IMR-90 (cell line): ENCODE data around the gene REXO1. TPM values are rescaled to one million over a fixed set of nuclear protein-coding genes. Genes with fewer than 3 reads are reported as not detected.

ENCODE experiments used
- ATAC-seq: fragments of 200-7000 bp; cut with Tn5 transposase; 2 replicates; pipeline ENCODE4 v1.9.1; 2020; ENCODE audit warnings: low read depth, mild to moderate bottlenecking, moderate library complexity
- BruUV-seq: library from RNA; stranded (reverse); fragments of 400-500 nt; replicated peaks from 2 replicates; lab custom pipeline; 2021; lab: Mats Ljungman, UMichigan
- CTCF ChIA-PET: fragments of 300-600 bp; formaldehyde crosslinking; extraction: SDS; loops from one replicate; lab custom pipeline; 2021; ENCODE audit warnings: antibody characterized with exemption; lab: Yijun Ruan, JAX
- POLR2A ChIA-PET: fragments of 300-600 bp; sonication (Branson Sonifier 250); formaldehyde crosslinking; loops from one replicate; lab custom pipeline; 2022; ENCODE audit warnings: antibody characterized with exemption; ENCODE audit not compliant: unreplicated experiment; lab: Charles Lee
- DNase-seq: peaks from one replicate; pipeline ENCODE4 v3.0.0; 2013
- H2AFZ ChIP-seq: replicated peaks from 2 replicates; pipeline ENCODE3; 2013; ENCODE audit warnings: low read length, mild to moderate bottlenecking; ENCODE audit not compliant: poor library complexity
- H2AK5ac ChIP-seq: 2 replicates; pipeline ENCODE4 v1.6.1; 2013; ENCODE audit warnings: low read depth, low read length, inconsistent platforms
- H2AK9ac ChIP-seq: replicated peaks from 2 replicates; pipeline ENCODE3; 2013; ENCODE audit warnings: mild to moderate bottlenecking, low read depth, low read length, moderate library complexity; ENCODE audit not compliant: poor library complexity
- H2BK120ac ChIP-seq: 2 replicates; pipeline ENCODE4 v1.6.1; 2013; ENCODE audit warnings: low read depth, low read length, inconsistent platforms
- H2BK15ac ChIP-seq: 3 replicates; pipeline ENCODE4 v1.6.1; 2013; ENCODE audit warnings: low read depth, low read length, inconsistent platforms
- H2BK20ac ChIP-seq: 2 replicates; pipeline ENCODE4 v1.6.1; 2013; ENCODE audit warnings: low read depth, mild to moderate bottlenecking, inconsistent platforms, low read length, moderate library complexity
- H2BK5ac ChIP-seq: 2 replicates; pipeline ENCODE4 v1.6.1; 2013; ENCODE audit warnings: mild to moderate bottlenecking, low read depth, low read length, inconsistent platforms; ENCODE audit not compliant: poor library complexity, severe bottlenecking
- H3K14ac ChIP-seq: replicated peaks from 2 replicates; pipeline ENCODE4 v1.6.1; 2013; ENCODE audit warnings: low read depth, low read length, inconsistent platforms
- H3K18ac ChIP-seq: 2 replicates; pipeline ENCODE4 v1.6.1; 2013; ENCODE audit warnings: low read depth, low read length, control low read depth
- H3K23ac ChIP-seq: 2 replicates; pipeline ENCODE4 v1.6.1; 2013; ENCODE audit warnings: low read depth, low read length, inconsistent platforms
- H3K27ac ChIP-seq: 2 replicates; pipeline ENCODE4 v1.5.1; 2013; ENCODE audit warnings: mild to moderate bottlenecking, control low read depth, low read length; ENCODE audit not compliant: insufficient read depth
- H3K27me3 ChIP-seq: 2 replicates; pipeline ENCODE4 v1.6.1; 2013; ENCODE audit warnings: low read length; ENCODE audit not compliant: control insufficient read depth, insufficient read depth
- H3K36me3 ChIP-seq: 2 replicates; pipeline ENCODE4 v1.6.1; 2013; ENCODE audit warnings: low read length, mixed read lengths; ENCODE audit not compliant: control insufficient read depth, insufficient read depth
- H3K4ac ChIP-seq: 2 replicates; pipeline ENCODE4 v1.6.1; 2013; ENCODE audit warnings: low read depth, low read length, inconsistent platforms
- H3K4me1 ChIP-seq: 2 replicates; pipeline ENCODE4 v1.6.1; 2013; ENCODE audit warnings: low read length, mixed read lengths; ENCODE audit not compliant: control insufficient read depth, insufficient read depth
- H3K4me2 ChIP-seq: 2 replicates; pipeline ENCODE4 v1.6.1; 2013; ENCODE audit warnings: low read depth, mild to moderate bottlenecking, control low read depth, low read length, moderate library complexity
- H3K4me3 ChIP-seq: 2 replicates; pipeline ENCODE4 v1.5.1; 2013; ENCODE audit warnings: low read depth, mild to moderate bottlenecking, control low read depth, low read length, moderate library complexity; ENCODE audit not compliant: insufficient read depth
- H3K56ac ChIP-seq: 2 replicates; pipeline ENCODE4 v1.6.1; 2013; ENCODE audit warnings: low read length, inconsistent platforms; ENCODE audit not compliant: insufficient read depth; ENCODE audit errors: extremely low read depth
- H3K79me1 ChIP-seq, 2 experiments: 2 replicates each; pipeline ENCODE4 v1.6.1; 2013; ENCODE audit warnings: low read length in 2 of 2, inconsistent platforms in 1 of 2, low read depth in 1 of 2
- H3K9ac ChIP-seq: 2 replicates; pipeline ENCODE4 v1.6.1; 2013; ENCODE audit warnings: low read depth, low read length, control low read depth
- H3K9me1 ChIP-seq: 2 replicates; pipeline ENCODE4 v1.6.1; 2013; ENCODE audit warnings: low read length, inconsistent platforms; ENCODE audit not compliant: insufficient read depth
- H3K9me3 ChIP-seq: 2 replicates; pipeline ENCODE4 v1.6.1; 2013; ENCODE audit warnings: low read length; ENCODE audit not compliant: control insufficient read depth, insufficient read depth
- H4K20me1 ChIP-seq: 2 replicates; pipeline ENCODE4 v1.6.1; 2013; ENCODE audit warnings: low read length, inconsistent platforms; ENCODE audit not compliant: insufficient read depth
- H4K5ac ChIP-seq: 2 replicates; pipeline ENCODE4 v1.6.1; 2013; ENCODE audit warnings: mild to moderate bottlenecking, low read depth, low read length, control low read depth
- H4K8ac ChIP-seq, 2 experiments: 2 replicates each; pipeline ENCODE4 v1.6.1; 2013; ENCODE audit warnings: low read depth in 2 of 2, low read length in 2 of 2, control low read depth in 1 of 2, inconsistent platforms in 1 of 2
- H4K91ac ChIP-seq: 2 replicates; pipeline ENCODE4 v1.6.1; 2013; ENCODE audit warnings: low read depth, low read length, inconsistent platforms; ENCODE audit not compliant: insufficient read depth
- BHLHE40 ChIP-seq: fragments of 150-350 bp; IDR thresholded peaks from 2 replicates; pipeline ENCODE4 v1.6.1; 2016; ENCODE audit warnings: mild to moderate bottlenecking, low read depth, low read length
- CEBPB ChIP-seq: IDR thresholded peaks from 2 replicates; pipeline ENCODE4 v1.6.1; 2012; ENCODE audit warnings: low read depth, low read length, improper control_type of control experiment
- CHD1 ChIP-seq: IDR thresholded peaks from 2 replicates; pipeline ENCODE4 v1.6.1; 2012; ENCODE audit warnings: low read depth, low read length, improper control_type of control experiment
- FOS ChIP-seq: fragments of 150-350 bp; IDR thresholded peaks from 2 replicates; pipeline ENCODE4 v1.6.1; 2016; ENCODE audit warnings: low read depth, low read length
- MAFK ChIP-seq: IDR thresholded peaks from 2 replicates; pipeline ENCODE4 v1.6.1; 2012; ENCODE audit warnings: low read depth, low read length, improper control_type of control experiment
- MAZ ChIP-seq: IDR thresholded peaks from 2 replicates; pipeline ENCODE4 v1.6.1; 2012; ENCODE audit warnings: low read depth, mild to moderate bottlenecking, low read length, improper control_type of control experiment, moderate library complexity, borderline replicate concordance
- MXI1 ChIP-seq: IDR thresholded peaks from 2 replicates; pipeline ENCODE4 v1.6.1; 2012; ENCODE audit warnings: low read depth, mild to moderate bottlenecking, low read length, moderate library complexity, borderline replicate concordance
- NFE2L2 ChIP-seq: fragments of 150-350 bp; IDR thresholded peaks from 2 replicates; pipeline ENCODE4 v1.6.1; 2016; ENCODE audit warnings: low read depth, mild to moderate bottlenecking, low read length
- POLR2A ChIP-seq: IDR thresholded peaks from 2 replicates; pipeline ENCODE4 v1.6.1; 2012; ENCODE audit warnings: mild to moderate bottlenecking, low read depth, low read length
- RAD21 ChIP-seq: IDR thresholded peaks from 2 replicates; pipeline ENCODE4 v1.6.1; 2012; ENCODE audit warnings: low read length, improper control_type of control experiment
- RCOR1 ChIP-seq: IDR thresholded peaks from 2 replicates; pipeline ENCODE4 v1.6.1; 2012; ENCODE audit warnings: mild to moderate bottlenecking, low read length, improper control_type of control experiment; ENCODE audit not compliant: insufficient replicate concordance
- RFX5 ChIP-seq: IDR thresholded peaks from 2 replicates; pipeline ENCODE4 v1.8.0; 2012; ENCODE audit warnings: low read depth, mild to moderate bottlenecking, low read length, moderate library complexity
- SMC3 ChIP-seq: fragments of 150-350 bp; IDR thresholded peaks from 2 replicates; pipeline ENCODE4 v1.6.1; 2016; ENCODE audit warnings: low read depth, mild to moderate bottlenecking, antibody characterized with exemption, low read length, moderate library complexity
- WGBS, 2 experiments: methylation state at CpG; one replicate each; pipeline versions ENCODE4 v1.1.5 to v1.1.7; 2013; ENCODE audit warnings: missing lambda C conversion rate in 2 of 2; ENCODE audit not compliant: insufficient read length in 1 of 2; ENCODE audit errors: extremely low coverage in 2 of 2; 5-methylcytosine and 5-hydroxymethylcytosine counted together
- dilution Hi-C: fragments of 300-500 bp; cut with HindIII; formaldehyde crosslinking; loops from one replicate; pipeline ENCODE4 v1.14.3; 2018; ENCODE audit warnings: low sequenced_read_pairs; ENCODE audit not compliant: unreplicated experiment
- in situ Hi-C: fragments of 300-500 bp; cut with MboI; formaldehyde crosslinking; loops from 3 replicates; pipeline ENCODE4 v1.14.3; 2019; ENCODE audit warnings: low sequenced_read_pairs, inconsistent platforms, mixed read lengths
- intact Hi-C: fragments of 100-400 bp; cut with micrococcal nuclease; formaldehyde crosslinking; loops from 2 replicates; pipeline ENCODE4 v1.10.0; 2022
- polyA plus RNA-seq, 3 experiments: library from polyadenylated mRNA; depleted of rRNA; stranded (reverse); fragments of >200 nt; gene quantifications; 2 replicates each; pipeline ENCODE4 v1.2.3, GENCODE V29; 2012; ENCODE audit warnings: low replicate concordance in 1 of 3
- total RNA-seq: library from RNA; depleted of rRNA; stranded (reverse); fragments of >200 nt; gene quantifications from 2 replicates; pipeline ENCODE4 v1.2.3, GENCODE V29; 2012
- TF ChIP-seq, protein P1 (sequence below): fragments of 150-350 bp; IDR thresholded peaks from 2 replicates; pipeline ENCODE4 v1.6.1; 2016; ENCODE audit warnings: low read depth, mild to moderate bottlenecking, low read length, moderate library complexity, borderline replicate concordance
- TF ChIP-seq, protein P2 (sequence below): conservative IDR thresholded peaks from 2 replicates; pipeline ENCODE4 v1.5.1; 2012; ENCODE audit warnings: mild to moderate bottlenecking, low read depth, low read length, improper control_type of control experiment

The REXO1 gene
- total and polyA plus RNA-seq, 2 of the 4 experiments (the other 2 are of a cell fraction) = 1.4 to 63.7 TPM

DNA sequence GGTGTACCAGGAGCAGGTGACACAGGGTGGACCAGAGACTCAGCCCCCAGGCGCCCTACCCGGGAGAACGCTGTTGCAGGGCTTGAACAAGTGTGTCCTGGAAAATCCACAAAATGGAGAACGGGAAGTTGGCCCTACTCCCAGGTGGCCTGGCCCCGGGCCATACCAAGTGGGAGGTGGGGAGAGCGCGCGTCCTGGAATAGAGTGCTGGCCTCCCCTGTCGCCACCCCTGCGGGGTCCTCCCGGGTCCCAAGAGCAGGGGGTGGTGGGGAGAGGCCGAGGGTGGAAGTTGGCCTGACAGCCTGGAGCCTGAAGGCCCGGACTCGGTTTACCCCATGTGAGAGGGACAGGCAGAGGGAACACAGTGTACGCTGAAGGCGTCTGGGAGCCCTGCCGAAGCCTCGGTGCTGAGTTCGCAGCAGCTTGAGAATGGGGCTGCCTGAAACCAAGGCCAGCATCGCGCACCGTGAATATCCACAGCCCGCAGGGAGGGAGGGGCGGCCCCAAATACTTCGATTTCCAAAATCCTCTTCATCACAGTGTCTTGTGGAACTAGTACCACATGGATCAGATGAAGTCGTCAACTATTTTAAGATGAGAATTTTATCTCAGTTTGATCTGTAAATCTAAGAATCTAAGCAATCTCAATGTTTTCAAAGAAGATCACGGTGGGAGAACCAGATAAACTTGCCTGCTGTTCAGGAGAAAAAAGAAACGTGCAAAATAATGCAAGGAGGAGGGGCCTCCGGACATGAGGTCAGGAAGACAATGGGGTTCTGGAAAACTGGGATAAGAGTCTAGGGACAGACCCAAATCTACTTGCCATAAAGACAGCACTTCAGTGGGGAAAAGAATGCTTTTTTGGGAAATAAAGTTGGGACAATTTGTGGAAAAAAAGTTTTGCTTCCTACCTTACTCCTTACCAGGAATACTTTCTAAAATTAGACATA is 25.5 kb upstream of the REXO1 start:
- no peak overlapping the region; the same call in 1 of the 2 replicates for H4K5ac ChIP-seq
- peak overlapping the region; percentile 40; the same call in 1 of the 2 replicates for H3K27ac ChIP-seq
- no peak overlapping the region; the same call in 1 of the 2 replicates for H4K91ac ChIP-seq
- H4K20me1 ChIP-seq = peaks cover 40% of the 10 kb centered on the region
- intact Hi-C loops (no loop called here), dilution Hi-C loops (no loop called here), in situ Hi-C loops (no loop called here)
- H3K23ac ChIP-seq = peak overlapping the region; percentile 27; the same call in 1 of the 2 replicates
- H3K36me3 ChIP-seq = peaks cover 18% of the 10 kb centered on the region
- H3K9me3 ChIP-seq = no peaks in the 10 kb centered on the region
- no peak overlapping the region for H2BK5ac ChIP-seq
- H2AK9ac ChIP-seq = peak overlapping the region; percentile 89
- 0 out of 2 replicates have a peak overlapping the region, but pooled peaks have one; percentile 33 for H2AK5ac ChIP-seq
- H3K4me3 ChIP-seq = no peak overlapping the region
- peaks cover 12% of the 10 kb centered on the region for H3K4me1 ChIP-seq
- ChIA-PET CTCF (no interaction called here), POLR2A (no interaction called here)
- 58% methylated on average over 9 of the region's 29 CpGs; no CpG with 5 or more reads in 1 of the 2 experiments for WGBS, 2 experiments
- H3K18ac ChIP-seq = no peak overlapping the region
- H2AFZ ChIP-seq = no peak overlapping the region
- peak overlapping the region; percentile 41; the same call in 1 of the 2 replicates for H3K9ac ChIP-seq
- DNase-seq (no peak), ATAC-seq (no peak)
- H3K4ac ChIP-seq = no peak overlapping the region; the same call in 1 of the 2 replicates
- H3K9me1 ChIP-seq = 0 out of 2 replicates have a peak, but pooled peaks cover 2% of the 10 kb centered on the region
- H3K14ac ChIP-seq = peak overlapping the region; percentile 27; the same call in 1 of the 2 replicates
- TSS peak; percentile 51 for BruUV-seq
- no peak overlapping the region for H2BK120ac ChIP-seq
- H3K4me2 ChIP-seq = peak overlapping the region; percentile 38
- H2BK15ac ChIP-seq = no peak overlapping the region
- H3K79me1 ChIP-seq = peaks cover 9 to 54% of the 10 kb centered on the region in 2 experiments
- no peak overlapping the region for H2BK20ac ChIP-seq
- H3K56ac ChIP-seq = no peak overlapping the region
- no peaks in the 10 kb centered on the region for H3K27me3 ChIP-seq
- 0 out of 4 replicates have a peak overlapping the region, but pooled peaks of 1 of the 2 experiments have one; percentile 3 for H4K8ac ChIP-seq
- TF ChIP-seq, protein P1, sequence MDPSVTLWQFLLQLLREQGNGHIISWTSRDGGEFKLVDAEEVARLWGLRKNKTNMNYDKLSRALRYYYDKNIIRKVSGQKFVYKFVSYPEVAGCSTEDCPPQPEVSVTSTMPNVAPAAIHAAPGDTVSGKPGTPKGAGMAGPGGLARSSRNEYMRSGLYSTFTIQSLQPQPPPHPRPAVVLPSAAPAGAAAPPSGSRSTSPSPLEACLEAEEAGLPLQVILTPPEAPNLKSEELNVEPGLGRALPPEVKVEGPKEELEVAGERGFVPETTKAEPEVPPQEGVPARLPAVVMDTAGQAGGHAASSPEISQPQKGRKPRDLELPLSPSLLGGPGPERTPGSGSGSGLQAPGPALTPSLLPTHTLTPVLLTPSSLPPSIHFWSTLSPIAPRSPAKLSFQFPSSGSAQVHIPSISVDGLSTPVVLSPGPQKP = no peak
- TF ChIP-seq RCOR1 (no peak), RAD21 (no peak), MAFK (no peak), CHD1 (no peak), NFE2L2 (no peak), POLR2A (no peak), CEBPB (no peak), MXI1 (no peak), BHLHE40 (no peak), FOS (no peak), SMC3 (no peak), MAZ (no peak), RFX5 (no peak)
- TF ChIP-seq, protein P2, sequence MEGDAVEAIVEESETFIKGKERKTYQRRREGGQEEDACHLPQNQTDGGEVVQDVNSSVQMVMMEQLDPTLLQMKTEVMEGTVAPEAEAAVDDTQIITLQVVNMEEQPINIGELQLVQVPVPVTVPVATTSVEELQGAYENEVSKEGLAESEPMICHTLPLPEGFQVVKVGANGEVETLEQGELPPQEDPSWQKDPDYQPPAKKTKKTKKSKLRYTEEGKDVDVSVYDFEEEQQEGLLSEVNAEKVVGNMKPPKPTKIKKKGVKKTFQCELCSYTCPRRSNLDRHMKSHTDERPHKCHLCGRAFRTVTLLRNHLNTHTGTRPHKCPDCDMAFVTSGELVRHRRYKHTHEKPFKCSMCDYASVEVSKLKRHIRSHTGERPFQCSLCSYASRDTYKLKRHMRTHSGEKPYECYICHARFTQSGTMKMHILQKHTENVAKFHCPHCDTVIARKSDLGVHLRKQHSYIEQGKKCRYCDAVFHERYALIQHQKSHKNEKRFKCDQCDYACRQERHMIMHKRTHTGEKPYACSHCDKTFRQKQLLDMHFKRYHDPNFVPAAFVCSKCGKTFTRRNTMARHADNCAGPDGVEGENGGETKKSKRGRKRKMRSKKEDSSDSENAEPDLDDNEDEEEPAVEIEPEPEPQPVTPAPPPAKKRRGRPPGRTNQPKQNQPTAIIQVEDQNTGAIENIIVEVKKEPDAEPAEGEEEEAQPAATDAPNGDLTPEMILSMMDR = no peak
